NCI-H2081 treated with DMSO at 0.1 percent for 48 hours (cell line): Measurements from ENCODE around the gene DUSP10.

Experiments
- DNase-seq: peaks from one replicate; lab custom pipeline; 2025; lab: John Stamatoyannopoulos, UW

Gene DUSP10

DNA sequence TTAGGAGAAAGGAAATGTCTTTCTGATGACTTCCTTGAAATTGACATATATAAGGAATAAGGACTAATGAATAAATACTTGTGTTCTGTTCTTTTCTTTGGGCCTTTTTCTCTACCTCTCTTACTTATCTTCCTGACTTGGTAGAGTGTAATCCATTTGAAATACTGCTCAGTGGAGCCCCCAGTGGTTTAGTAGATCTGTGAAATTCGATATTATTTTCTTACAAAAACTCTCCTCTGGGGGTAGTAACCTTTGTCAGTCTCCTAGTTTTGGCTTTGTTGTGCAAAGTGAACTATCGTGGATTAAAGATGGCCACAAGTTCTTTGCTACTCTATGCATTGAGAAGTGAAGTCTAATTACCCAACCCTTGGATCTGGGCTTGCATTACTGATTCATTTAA is 48.8 kb downstream of the DUSP10 start:
- no peak for DNase-seq

DNA sequence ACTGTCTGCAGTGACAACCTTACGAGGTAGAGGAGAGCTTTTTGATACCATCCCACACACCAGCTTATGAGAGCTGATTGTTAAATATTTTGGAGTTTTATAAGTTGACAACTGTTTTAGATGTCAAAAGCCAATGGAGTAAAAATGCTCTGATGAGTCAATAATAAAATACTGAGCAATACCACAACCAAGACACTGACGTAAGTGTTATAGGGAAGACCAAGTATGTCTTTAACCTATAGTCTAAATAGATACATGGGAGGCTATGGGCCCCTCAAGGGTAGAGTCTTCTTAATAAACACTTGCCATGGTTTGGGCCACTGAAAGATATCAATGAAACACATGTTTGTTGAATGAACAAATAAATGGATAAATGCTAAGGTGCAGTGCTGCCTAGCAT is 49.2 kb downstream of the DUSP10 start:
- DNase-seq, result no peak

DNA sequence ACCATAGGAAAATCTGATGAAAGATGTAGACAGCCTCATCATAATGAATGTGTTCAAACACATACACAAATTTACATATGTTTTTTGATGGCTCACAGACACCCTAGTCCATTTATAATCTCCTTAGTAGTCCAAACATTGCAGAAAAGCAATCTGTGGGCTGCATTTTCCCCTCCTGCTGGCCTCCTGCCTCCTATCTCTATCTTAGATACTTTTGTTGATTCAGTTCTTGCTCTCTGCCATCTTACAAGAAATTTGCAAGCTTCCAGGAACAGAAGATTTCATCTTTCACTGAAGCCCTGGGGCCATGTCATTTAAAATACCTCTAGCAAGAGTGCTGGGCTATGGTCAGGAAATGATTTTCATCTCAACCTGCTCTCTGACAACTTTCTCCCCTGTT is 50.6 kb downstream of the DUSP10 start:
- DNase-seq, result no peak

DNA sequence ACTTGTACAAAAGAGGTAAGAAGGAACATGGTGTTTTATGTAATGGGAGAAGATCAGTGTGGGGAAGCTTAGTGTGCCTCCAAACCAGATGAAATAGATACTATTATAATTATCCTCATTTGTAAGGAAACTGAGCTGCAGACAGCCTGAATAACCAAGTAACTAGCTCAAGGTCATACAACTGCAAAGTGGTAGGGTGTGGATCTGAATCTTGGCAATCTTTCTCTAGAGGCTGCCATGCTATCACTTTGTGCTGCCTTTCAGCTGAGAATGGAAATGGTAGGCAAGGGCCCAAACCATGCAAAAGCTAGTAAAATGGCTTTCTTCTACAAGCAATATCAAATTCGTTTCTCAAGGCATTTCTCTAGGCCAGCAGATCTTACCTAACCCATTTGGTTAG is 51.0 kb downstream of the DUSP10 start:
- no peak for DNase-seq

DNA sequence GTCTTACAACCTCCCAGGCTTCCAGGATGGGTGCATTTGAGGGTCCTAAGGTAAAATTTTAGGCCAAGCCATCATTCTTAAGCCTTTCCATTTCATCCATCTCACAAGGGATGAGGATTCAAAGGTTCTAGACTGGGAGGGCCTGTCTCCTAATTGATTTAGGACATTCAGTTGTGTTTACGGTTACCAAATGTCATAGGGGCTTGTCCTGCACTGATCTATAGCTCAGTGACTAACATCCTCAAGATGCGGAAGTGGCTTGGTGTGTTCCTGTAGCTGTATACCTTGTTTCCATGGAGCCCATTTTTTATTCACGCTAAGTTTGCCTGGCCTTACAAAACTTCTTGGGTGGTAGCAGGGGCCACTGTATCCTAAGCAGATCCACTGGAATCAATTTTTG is 52.8 kb downstream of the DUSP10 start:
- no peak for DNase-seq

DNA sequence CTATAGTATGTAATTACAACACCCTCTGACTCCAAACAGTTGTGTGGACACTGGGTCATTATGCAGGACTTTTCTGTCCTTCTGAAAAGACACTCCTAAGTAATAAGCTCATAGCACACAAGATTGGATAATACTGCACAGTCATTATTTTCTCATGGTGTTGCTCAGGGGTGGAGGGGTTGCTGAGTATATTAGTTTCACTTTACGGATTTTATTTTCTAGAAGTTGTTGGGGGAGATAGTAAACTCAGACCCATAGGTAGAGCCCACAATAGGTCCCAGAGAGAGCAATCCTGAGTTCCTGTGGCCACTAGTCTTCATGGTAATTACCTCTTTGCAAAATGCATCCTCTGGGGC is 53.4 kb downstream of the DUSP10 start:
- DNase-seq, result no peak

DNA sequence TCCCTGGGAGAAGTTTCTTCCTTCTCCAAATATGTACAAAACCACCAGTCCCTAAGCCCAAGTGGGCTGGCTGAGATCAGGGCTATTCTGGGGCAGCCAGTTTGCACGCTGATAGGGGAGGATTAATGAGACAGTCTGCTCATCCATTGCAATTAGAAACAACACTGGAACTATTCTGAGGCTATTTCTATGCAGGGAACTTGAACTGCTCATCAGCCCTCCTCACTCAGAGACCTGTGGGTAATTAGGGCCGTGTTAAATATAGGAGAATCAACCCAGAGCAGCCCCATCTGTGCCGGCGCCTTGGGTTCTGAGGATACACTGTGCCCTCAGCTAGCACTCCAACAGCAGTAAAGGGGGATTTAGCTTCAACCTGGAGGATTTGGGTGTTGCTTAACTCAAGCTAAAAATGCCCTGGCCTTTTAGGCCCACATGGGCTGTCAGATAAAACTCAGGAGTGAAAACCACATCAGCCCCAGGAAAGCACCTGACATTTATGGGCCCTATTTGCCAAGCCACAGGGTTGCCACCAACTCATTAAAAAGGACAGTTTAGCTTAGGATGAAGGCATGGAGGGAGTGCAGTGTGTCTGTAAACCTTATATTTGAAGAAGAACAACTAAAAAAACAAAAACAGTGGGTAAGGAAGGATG is 53.9 kb downstream of the DUSP10 start:
- DNase-seq, result no peak

DNA sequence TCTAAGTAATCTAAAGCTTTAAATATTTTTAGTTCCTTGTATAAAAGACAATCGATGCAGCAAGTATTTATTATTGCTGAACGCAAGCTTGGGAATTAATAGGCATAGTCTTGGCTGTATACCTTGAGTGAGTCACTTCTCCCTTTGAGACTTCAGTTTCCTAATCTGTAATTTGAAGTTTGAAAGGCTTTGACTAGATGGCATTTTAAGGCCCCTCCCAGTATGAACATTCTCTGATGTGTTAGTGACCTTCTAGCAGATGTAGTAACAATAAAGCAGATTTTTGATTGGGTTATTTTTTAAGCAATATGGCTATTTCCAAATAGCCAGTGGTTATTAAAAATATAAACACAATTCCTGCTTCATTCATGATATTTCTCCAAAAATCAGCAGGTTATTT is 58.2 kb downstream of the DUSP10 start:
- no peak for DNase-seq

DNA sequence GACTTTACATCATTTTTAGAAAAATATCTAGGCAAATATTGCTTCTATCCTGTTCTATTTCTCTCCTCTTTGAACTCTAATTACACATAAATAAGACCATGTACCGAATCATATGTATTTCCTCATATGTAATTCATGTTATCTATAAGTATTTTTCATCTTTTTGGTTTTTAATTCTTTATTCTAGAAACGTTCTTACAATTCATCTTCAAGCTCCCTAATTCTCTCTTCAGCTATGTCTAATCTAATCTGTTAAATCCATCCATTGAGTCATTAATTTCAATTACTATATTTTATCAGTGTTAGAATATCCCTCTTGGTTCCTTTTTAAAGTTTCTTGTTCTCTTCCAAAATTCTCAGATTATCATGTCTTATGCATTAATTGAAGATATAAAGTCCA is 61.8 kb downstream of the DUSP10 start:
- DNase-seq, result no peak

DNA sequence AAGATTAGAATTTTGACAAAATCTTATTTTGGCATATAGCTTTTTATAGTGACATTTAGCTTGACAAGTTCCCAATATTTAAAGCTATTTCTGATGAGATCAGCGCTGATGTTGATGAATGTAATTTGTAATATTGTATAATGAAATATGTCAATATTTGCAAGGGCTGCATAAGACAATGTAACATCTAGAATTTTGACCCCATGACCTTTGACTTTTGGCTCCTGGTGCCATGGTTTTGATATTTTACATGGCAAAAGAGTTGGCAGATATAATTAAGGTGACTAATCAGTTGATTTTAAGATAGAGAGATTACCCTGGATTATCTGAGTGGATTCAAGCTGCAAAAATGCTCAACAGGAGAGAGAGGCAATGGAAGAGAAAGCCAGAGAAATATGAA is 63.9 kb downstream of the DUSP10 start:
- DNase-seq, result no peak

DNA sequence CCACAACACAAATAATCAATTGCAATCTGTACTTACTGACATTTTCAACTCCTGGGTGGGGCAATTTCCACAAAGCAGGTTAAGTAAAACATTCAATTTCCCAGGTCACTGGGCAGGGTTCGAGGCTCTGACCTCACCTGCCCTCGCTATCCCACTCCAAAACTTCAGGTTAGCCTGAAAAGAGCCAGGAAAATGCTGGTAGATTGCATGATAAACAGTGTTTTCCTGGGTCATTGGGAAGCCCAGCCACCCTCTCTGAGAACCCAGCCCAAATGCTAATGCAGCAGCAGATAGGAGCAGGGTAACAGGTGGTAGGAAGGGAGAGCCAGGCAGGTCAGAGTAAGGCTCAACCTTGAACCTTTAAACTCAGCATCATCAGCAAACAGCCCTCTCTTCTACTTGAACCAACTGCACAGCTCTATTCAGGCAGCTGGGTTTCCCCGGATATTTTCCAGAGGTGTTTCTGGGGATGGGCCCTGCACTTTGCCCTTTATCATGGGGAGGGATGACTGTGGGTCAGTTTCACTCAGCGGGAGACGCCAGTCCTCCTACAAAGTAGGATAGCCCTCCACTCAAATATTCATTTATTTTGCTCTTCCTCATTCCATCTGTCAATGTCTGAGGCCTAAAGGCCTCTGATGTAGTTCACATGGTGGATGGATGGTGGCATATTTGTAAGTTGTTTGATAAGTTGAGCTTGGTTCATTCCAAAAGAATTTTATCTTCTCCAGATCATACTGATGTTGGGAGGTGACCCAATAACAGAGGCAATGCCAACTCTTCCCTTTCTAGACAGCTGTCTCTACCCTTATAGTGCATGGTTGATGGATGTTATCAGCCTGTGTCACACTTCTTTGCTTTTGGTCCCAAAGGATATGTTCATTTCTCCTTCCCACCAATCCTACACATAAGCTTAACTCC is 65.7 kb downstream of the DUSP10 start:
- no peak for DNase-seq

DNA sequence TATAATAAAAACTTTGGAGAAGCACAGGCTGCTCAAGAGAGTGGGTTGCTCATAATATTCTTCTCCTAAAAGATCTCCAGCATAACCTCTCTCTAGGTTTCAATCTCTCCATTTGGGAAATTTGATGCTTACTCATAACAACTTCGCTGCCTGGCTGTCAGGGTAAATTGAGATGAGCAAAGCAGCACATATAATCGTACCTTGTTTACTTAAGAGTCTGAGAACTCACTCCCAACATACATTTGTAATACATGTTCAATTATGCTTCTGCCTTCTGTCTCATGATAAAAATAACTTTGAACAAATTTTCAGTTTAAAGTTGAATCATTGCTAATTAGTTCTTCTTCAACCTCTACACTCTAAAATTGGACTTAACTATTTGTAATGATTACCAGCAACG is 68.9 kb downstream of the DUSP10 start:
- DNase-seq, result no peak

DNA sequence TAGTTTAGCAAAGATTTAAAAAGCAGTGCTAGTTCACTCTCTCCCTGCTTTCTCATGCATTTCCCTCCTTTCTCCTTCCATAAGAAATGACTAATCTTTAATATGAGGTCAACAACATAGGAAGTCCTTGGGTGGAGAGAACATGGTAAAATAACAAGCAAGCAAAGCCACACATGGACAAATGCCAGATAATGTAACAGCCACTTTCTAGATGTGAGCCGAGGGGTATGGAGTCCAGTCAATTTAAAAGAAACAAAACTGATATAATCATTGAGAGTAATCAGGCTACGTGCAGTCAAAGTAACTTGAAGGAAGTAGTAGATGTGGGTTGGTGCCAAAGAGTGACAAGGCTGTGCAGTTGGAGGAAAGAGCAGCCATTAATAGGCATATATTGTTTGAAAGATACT is 69.6 kb downstream of the DUSP10 start:
- DNase-seq, result no peak

DNA sequence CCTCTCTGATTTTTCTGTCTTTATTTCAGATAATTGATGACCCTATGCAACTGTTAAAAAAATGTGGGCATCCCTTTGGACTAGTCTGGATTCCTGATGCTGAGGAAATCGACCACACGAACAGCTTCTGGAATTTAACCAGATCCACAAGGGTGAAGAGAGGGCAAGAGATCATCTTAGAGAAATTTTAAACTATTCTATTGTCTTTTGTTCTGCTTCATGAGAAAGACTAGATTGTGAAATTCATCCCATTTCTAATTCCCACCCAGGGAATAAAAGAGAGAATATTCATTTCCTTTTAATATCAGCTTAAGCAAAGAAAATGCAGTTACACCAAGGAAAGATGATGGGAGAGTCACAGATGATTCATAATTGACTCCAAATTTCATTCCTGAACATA is 71.8 kb downstream of the DUSP10 start:
- no peak for DNase-seq

DNA sequence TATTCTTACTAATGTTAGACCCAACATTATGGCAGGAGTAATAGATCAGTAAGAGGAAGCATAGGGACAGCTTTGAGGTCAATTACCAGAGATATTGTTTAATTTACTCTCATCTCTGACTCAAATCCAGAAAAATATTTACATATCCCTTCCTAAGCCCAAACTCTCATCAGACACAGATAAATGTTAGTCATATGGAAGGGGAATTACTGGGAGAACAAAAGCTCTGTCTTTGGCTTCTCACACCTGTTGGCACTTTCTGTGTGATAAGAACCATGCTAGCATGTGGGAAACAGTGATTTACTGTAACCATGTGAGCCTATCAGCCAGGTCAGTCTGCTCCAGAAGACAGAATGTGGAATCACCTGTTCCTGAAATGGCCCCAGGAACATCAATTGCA is 72.4 kb downstream of the DUSP10 start:
- no peak for DNase-seq

DNA sequence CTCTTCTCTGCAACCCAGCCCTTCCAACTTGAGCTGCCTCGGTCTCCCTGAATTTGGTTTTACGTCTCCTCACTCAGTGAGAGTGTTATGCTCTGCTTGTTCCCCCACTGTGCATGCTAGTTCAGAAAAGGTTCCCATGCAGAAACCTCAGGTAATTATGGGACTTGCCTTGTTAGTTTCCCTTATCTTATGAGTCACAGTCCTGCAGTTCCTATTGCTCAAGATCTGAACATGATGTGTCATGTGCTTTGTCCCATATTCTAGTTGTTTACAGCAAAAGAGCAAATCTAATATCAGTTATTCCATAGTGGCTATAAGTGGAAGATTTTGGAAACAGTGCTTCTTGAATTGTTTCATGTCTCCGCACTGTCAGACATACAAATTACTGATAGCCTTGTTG is 74.4 kb downstream of the DUSP10 start:
- DNase-seq, result no peak

DNA sequence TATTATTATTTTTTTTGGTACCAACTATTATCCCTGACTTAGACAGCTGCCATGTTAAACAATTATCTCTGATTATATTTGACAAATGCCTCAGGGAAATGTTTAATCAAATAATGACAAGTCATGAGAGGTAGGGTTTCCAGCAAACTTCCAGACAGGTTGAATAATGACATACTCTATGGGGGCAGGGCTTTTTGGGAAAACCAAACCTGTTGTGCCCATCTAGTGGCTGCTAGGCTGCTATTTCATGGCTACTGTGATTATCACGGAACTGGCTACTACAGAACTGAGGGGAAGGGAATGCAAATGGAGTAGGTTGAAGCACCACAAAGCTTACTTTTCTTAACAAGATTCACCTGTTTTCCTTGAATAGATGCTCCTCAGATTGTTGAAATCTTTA is 77.6 kb downstream of the DUSP10 start:
- no peak for DNase-seq

DNA sequence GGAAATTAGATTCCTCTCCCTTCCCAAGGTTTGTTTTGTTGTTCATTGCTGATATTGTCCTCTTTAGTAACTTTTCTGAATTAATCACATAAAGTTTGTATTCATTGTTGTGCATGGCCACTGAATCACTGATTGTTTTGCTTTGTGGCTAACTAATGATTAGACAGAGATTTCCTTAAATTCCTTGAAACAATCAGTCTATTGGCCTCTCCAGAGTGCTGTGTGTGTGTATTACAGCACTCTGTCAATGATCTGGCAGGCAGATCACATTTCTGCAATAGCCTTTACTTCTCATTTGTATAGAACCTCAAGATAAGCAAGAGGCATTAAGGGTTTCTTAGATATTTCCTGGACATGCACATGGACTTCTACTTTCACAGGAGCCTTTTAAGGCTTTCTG is 78.6 kb downstream of the DUSP10 start:
- no peak for DNase-seq

DNA sequence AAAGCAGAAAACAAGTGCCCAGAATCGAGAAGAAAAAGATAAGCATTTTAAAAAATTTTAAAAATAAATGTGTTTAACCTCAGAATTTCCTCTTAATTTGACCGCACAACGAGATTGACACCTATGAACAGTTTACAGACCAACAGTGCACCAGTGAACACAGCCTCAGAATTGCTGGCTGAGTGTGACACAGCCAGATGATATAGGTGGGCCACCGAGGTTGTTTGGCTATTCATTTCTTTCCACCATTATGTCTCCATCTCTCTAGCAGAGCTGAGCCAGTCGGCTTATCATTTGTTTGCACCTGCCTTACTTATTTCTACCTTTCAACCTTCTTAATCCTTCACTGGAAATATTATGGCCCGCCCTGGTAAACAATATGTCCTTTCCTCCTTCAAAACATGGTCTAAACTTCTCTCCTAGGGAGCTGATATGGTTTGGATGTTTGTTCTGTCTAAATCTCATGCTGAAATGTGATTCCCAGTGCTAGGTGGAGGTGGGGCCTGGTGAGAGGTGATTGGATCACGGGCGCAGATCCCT is 86.1 kb downstream of the DUSP10 start:
- no peak for DNase-seq
